Esophagus muscularis mucosa (tissue), 4 donors: ENCODE data around the gene MOB3B. TPM values are rescaled to one million over a fixed set of nuclear protein-coding genes. Genes with fewer than 3 reads are reported as not detected.

Experiments
- DNase-seq: peaks from one replicate; pipeline ENCODE4 v3.0.0-alpha.2; 2017; ENCODE audit errors: extremely low spot score
- H3K27ac ChIP-seq, 4 donors: fragments of 200-600 bp; sonication (generic); replicated peaks in 1 of 4; 1 replicate in 3 of 4; 2 replicates in 1 of 4; pipeline ENCODE4 v1.5.1; 2016 to 2019; ENCODE audit warnings: mild to moderate bottlenecking in 1 of 4
- H3K27me3 ChIP-seq, 4 donors: fragments of 200-600 bp; sonication (generic); one replicate each; pipeline versions ENCODE4 v1.5.1 to v1.6.0; 2016 to 2019
- H3K36me3 ChIP-seq, 4 donors: fragments of 200-600 bp; sonication (generic); one replicate each; pipeline ENCODE4 v1.5.1; 2016 to 2019
- H3K4me1 ChIP-seq, 4 donors: fragments of 200-600 bp; sonication (generic); one replicate each; pipeline ENCODE4 v1.5.1; 2016 to 2019
- H3K4me3 ChIP-seq, 4 donors: fragments of 200-600 bp; sonication (generic); 1 replicate in 2 of 4; 2 replicates in 2 of 4; pipeline ENCODE4 v1.5.1; 2016 to 2019; ENCODE audit warnings: mild to moderate bottlenecking in 4 of 4, moderate library complexity in 1 of 4
- H3K9me3 ChIP-seq, 4 donors: fragments of 200-600 bp; sonication (generic); 1 replicate in 3 of 4; 2 replicates in 1 of 4; pipeline ENCODE4 v1.5.1; 2016 to 2019
- CTCF ChIP-seq, 3 experiments: fragments of 200-600 bp in 2 of 3; fragments of 450-650 bp in 1 of 3; sonication (generic) in 2 of 3; IDR thresholded peaks; one replicate each; pipeline ENCODE4 v1.5.1; 2017 to 2019; ENCODE audit warnings: antibody characterized with exemption in 3 of 3, mild to moderate bottlenecking in 2 of 3, moderate library complexity in 1 of 3
- EP300 ChIP-seq: sonication (generic); formaldehyde crosslinking; IDR thresholded peaks from one replicate; pipeline ENCODE4 v1.6.1; 2017; ENCODE audit warnings: antibody characterized with exemption
- POLR2A ChIP-seq: fragments of 450-650 bp; IDR thresholded peaks from one replicate; pipeline ENCODE4 v1.6.1; 2017; ENCODE audit warnings: antibody characterized with exemption, moderate library complexity, mild to moderate bottlenecking, low read depth
- POLR2AphosphoS5 ChIP-seq, 2 donors: sonication (generic); formaldehyde crosslinking; IDR thresholded peaks; one replicate each; pipeline ENCODE4 v1.6.1; 2017; ENCODE audit warnings: antibody characterized with exemption in 2 of 2
- WGBS: methylation state at CpG from one replicate; pipeline ENCODE4 v1.1.5; 2018; 5-methylcytosine and 5-hydroxymethylcytosine counted together
- intact Hi-C: fragments of 100-400 bp; cut with DNase I; formaldehyde crosslinking; loops from one replicate; pipeline ENCODE4 v1.15.1; 2023
- total RNA-seq, 4 donors: library from RNA; depleted of rRNA; stranded (reverse); fragments of >200 nt; gene quantifications; one replicate each; pipeline versions ENCODE4 v1.1.0 to v1.2.1, GENCODE V29; 2016

MOB3B gene
- total RNA-seq, 4 donors from 2014 or later, result 7.6 to 11.6 (median 9.5) TPM

DNA sequence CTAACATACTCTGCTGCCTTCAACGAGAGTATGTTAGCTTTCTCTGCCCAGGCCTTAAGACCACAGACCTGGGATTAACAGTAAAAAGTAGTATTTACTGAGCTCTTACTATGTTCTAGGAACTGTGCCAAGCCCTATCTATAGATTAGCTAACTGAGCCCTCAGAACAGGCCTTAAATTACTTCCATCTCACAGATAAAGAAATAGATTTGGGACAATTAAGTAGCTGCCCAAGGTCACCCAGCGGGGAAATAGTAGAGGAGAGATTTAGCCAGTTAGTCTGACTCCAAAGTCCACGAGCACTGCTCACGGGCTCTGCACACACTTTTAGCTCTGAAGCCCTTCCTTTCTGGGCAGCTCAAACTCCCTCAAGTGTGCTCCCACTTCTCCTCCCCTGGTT, 168.1 kb downstream of the MOB3B start:
- H3K27me3 ChIP-seq, result no peaks in the 10 kb centered on the region
- DNase-seq, result no peak
- 93% methylated on average over 4 of the region's 4 CpGs for WGBS
- peaks cover 0 to 12% (median 0%) of the 10 kb centered on the region in 4 donors for H3K36me3 ChIP-seq
- no peak overlapping the region for H3K27ac ChIP-seq
- TF ChIP-seq EP300 (no peak), POLR2A (no peak)
- no peaks in the 10 kb centered on the region for H3K9me3 ChIP-seq
- H3K4me1 ChIP-seq, result peaks cover 0 to 12% (median 6%) of the 10 kb centered on the region in 4 donors
- intact Hi-C loops, result no loop called here
- no peak overlapping the region for H3K4me3 ChIP-seq

DNA sequence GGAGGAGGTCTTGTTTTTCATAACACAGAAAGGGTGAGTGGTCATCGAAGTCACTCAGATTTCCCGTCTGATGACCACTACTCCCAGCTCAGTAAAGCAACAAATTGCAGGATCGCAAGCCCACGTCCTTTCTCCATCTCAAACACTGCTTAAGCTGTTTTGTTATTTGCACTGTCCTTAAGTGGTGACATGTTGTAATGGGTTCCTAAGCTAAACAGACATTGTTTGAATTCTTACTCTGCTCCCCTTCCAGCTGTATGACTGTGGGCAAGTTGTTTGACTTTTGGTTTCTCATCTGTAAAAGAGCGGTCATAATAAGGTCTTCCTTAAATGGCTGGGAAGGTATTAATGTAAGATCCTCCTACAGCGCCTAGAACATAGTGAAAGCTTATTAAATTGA, 169.9 kb downstream of the MOB3B start:
- Histone ChIP-seq H3K4me1 (peaks cover 0 to 5% (median 0%) of the 10 kb centered on the region in 4 donors), H3K9me3 (no peaks in the 10 kb centered on the region), H3K27ac (no peak overlapping the region), H3K36me3 (peaks cover 0 to 12% (median 0%) of the 10 kb centered on the region in 4 donors), H3K4me3 (no peak overlapping the region), H3K27me3 (no peaks in the 10 kb centered on the region)
- WGBS, result 97% methylated on average over 6 of the region's 6 CpGs
- TF ChIP-seq EP300 (no peak), CTCF (IDR thresholded peaks at IDR 0.05) (no peak), POLR2AphosphoS5 (IDR thresholded peaks at IDR 0.05) (no peak), POLR2A (no peak)
- DNase-seq, result no peak
- intact Hi-C loops, result no loop called here

GRCh38 chr9:27358007-27358406, 171.6 kb downstream of the MOB3B start:
- intact Hi-C loops, result no loop called here
- Histone ChIP-seq H3K27me3 (no peaks in the 10 kb centered on the region), H3K36me3 (peaks cover 0 to 12% (median 0%) of the 10 kb centered on the region in 4 donors), H3K4me3 (no peak overlapping the region), H3K27ac (no peak overlapping the region), H3K4me1 (peaks cover 0 to 11% (median 9%) of the 10 kb centered on the region in 4 donors), H3K9me3 (no peaks in the 10 kb centered on the region)
- DNase-seq, result no peak
- TF ChIP-seq POLR2A, result no peak
- no peak for TF ChIP-seq POLR2AphosphoS5 (IDR thresholded peaks at IDR 0.05)
- TF ChIP-seq CTCF (IDR thresholded peaks at IDR 0.05), result no peak
- TF ChIP-seq EP300, result no peak

GRCh38 chr9:27356446-27356845, 173.2 kb downstream of the MOB3B start:
- TF ChIP-seq EP300 (no peak), POLR2AphosphoS5 (IDR thresholded peaks at IDR 0.05) (no peak), CTCF (IDR thresholded peaks at IDR 0.05) (no peak), POLR2A (no peak)
- intact Hi-C loops, result no loop called here
- 76% methylated on average over 2 of the region's 2 CpGs for WGBS
- H3K4me1 ChIP-seq, result peaks cover 0 to 18% (median 14%) of the 10 kb centered on the region in 4 donors
- no peak overlapping the region for H3K27ac ChIP-seq
- peaks cover 0 to 12% (median 0%) of the 10 kb centered on the region in 4 donors for H3K36me3 ChIP-seq
- no peaks in the 10 kb centered on the region for H3K27me3 ChIP-seq
- no peaks in the 10 kb centered on the region for H3K9me3 ChIP-seq
- no peak for DNase-seq
- no peak overlapping the region for H3K4me3 ChIP-seq

DNA sequence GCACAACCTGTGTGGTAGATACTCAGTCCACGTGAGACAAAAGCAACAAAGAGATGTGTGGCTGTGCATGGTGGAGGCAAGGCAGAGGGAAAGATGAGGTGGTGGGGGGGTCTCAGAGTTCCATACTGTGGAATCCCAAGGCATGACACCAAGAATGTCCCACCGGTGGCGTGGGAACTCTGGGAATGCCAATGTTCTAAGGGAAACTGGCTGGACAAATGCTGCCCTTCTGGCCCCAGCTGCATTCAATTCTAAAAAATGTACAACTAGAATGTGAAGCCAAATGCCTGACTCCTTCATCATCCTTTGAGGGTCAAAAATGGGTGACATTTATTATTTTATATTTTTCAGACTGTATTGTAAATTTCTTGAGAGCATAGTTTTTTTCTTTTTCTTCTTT, 174.4 kb downstream of the MOB3B start:
- no peak overlapping the region for H3K4me3 ChIP-seq
- DNase-seq, result no peak
- WGBS, result 88% methylated on average over 3 of the region's 3 CpGs
- peaks cover 0 to 27% (median 19%) of the 10 kb centered on the region in 4 donors for H3K4me1 ChIP-seq
- no peaks in the 10 kb centered on the region for H3K27me3 ChIP-seq
- H3K9me3 ChIP-seq, result no peaks in the 10 kb centered on the region
- intact Hi-C loops, result no loop called here
- no peak overlapping the region for H3K27ac ChIP-seq
- peaks cover 0 to 12% (median 0%) of the 10 kb centered on the region in 4 donors for H3K36me3 ChIP-seq
- TF ChIP-seq POLR2AphosphoS5 (IDR thresholded peaks at IDR 0.05) (no peak), CTCF (IDR thresholded peaks at IDR 0.05) (no peak), POLR2A (no peak), EP300 (no peak)
